GM20000 (cell line): ENCODE results near the gene VAV2.

ENCODE experiments used
- DNase-seq: peaks from one replicate; pipeline ENCODE4 v3.0.0; 2012; ENCODE audit warnings: low spot score
- CTCF ChIP-seq: IDR thresholded peaks from 2 replicates; pipeline ENCODE4 v1.5.1; 2012; ENCODE audit warnings: mild to moderate bottlenecking, control low read depth; ENCODE audit errors: extremely low read depth, missing control alignments

The VAV2 gene

GRCh38 chr9:133943781-133944745, 48.1 kb downstream of the VAV2 start:
- no peak for DNase-seq
- no peak for TF ChIP-seq CTCF

- no peak for TF ChIP-seq CTCF
- DNase-seq: no peak
Measured at GRCh38 chr9:133943036-133943780, 48.9 kb downstream of the VAV2 start.

- no peak for TF ChIP-seq CTCF
- DNase-seq: no peak
Measured at GRCh38 chr9:133942206-133942975, 49.7 kb downstream of the VAV2 start.

- DNase-seq: no peak
- TF ChIP-seq CTCF: no peak
Measured at GRCh38 chr9:133939845-133940244, 52.3 kb downstream of the VAV2 start.

- TF ChIP-seq CTCF: no peak
- DNase-seq: no peak
Measured at GRCh38 chr9:133939171-133939785, 52.8 kb downstream of the VAV2 start.

- DNase-seq: no peak
- no peak for TF ChIP-seq CTCF
Measured at GRCh38 chr9:133938753-133939152, 53.4 kb downstream of the VAV2 start.
